ENCODE results near the gene SSR4.
A peak's percentile ranks its signal among the peaks of the same experiment; 100 is the strongest.
"Not testable (repeated sequence)": the region's sequence is repeated elsewhere in the genome, so short reads cannot be mapped to it uniquely, and the experiment has no call there.

The SSR4 gene

DNA sequence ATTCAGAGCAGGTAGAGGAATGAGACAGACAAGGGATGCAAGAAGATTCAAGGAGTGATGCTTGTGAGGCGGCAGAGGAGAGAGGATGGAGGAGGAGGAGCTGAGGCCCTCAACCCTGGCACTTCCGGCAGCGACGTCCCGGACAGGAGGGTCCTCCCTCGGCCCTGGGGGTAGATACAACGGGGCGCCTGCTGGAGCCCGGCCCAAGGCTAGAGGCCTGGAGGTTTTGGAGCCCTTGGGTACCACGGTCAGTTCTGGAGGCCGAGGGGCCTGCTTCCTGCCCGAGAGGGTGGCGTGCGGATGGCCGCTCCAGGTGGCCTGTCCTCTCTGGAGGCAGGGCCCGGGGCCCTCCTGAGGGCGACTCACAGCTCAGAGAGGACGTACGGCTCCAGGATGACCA, 13.5 kb downstream of the SSR4 start:
- no peak for DNase-seq

- DNase-seq, result peak in 2 of 3 experiments; percentile 39 to 44
Observed at GRCh38 chrX:153812220-153812619, 17.8 kb downstream of the SSR4 start.

GRCh38 chrX:153813161-153813560, 18.7 kb downstream of the SSR4 start:
- DNase-seq, result no peak

GRCh38 chrX:153814591-153815315, 20.3 kb downstream of the SSR4 start:
- no peak for DNase-seq

DNA sequence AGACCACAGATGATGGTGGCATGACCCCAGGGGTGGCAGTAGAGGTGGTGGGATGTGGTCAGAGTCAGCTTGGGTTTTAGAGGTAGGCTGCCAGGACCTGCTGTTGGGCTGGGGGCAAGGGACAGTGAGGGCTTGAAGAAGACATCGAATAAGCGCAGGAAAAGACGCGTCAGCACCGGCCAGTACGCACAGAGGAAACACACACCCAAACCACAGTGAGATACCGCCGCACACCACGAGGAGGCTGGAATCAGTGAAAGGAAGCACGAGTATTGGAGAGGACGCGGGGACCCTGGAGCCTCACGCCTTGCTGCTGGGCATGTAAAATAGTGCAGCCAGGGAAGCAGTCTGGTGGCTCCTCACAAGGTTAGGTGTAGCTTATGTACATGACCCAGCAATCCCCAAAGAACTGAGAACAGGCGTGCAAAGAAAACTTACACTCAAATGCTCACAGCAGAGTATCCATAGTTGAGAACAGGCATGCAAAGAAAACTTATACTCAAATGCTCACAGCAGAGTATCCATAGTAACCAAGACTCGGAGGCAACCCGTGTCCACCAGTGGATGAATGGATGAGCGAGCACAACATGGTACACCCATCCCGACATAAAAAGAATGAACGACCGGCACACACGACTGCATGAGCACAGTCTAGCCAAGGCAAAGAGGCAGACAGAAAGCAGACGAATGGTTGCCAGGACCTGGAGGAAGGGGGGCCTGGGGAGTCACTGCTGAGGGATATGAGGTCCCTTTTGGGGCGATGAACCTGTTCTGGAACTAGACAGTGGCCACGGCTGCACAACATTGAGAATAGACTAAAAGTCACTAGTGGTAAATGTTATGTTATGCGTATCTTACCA, 22.6 kb downstream of the SSR4 start:
- no peak for DNase-seq

GRCh38 chrX:153818064-153818463, 23.6 kb downstream of the SSR4 start:
- DNase-seq, result not testable (repeated sequence)

DNA sequence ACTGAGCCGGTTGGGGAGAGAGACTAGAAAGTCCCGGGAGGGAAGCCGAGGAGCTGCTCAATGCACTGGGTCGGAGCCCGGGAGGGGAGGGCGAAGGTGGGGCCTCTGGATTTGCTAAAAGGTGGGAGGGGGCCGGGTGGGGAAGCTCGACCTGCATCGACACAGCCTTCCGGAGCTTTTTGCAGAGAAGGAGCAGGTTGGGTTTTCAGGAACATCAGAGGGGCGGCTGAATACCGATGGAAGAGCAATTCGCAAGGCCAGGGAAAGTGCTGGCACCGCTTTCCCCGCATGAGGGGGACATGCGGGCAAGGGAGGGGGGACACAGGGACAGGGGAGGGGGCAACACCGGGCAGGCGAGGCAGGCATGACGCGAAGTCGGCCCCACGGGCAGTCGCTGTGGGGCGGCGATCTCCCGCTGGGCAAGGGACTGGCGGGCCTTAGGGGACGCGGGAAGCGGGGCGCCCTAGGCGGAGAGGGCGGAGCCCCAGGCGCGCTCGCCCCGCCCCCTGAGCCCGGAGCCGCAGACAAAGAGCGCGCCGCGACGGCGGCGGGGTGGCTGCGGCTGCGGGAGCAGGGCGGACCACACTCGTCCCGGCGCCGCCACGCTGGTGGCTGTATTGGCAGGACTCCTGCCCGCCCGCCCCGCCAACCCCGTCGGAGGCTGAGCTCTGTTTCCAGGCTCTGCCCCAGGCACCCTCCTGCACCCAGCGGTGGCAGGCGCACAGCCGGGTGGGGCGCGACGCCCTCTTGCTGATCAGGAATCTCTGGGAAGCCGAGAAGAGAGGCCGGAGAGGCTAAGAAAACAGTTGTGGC, 24.3 kb downstream of the SSR4 start:
- peak; percentile 76 to 85 (median 79) for DNase-seq

DNA sequence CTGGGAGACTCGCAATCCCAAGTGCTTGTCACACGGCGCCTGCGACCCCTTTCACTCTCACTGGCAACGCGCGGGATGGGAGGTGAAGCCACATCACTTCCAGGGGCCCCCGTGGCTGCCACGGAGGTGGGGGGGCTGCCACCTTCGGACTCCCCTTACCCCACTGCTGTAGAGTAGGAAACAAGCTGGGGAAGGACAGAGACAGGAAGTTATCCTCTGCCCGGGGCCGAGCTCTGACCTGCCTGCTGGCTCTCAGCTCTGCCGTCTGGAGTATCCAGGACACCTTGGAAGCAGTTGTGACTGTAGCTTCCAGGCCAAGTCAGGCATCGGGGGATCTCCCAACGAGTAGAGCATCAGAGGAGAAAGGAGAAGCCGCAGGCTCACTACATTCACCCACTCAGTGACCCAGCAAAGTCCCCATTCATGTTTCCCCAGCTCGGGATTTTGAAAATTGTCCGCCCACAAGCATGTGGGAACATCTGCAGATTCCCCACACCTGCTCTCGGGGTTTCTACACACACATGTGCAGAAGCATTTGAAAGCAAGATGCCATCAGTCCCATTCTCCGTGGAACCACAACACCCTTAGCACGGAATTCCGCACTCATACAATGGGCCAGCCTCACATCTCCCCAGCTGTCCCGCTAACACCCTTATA, 25.0 kb downstream of the SSR4 start:
- peak in 2 of 3 experiments; percentile 59 to 66 for DNase-seq

GRCh38 chrX:153820601-153821000, 26.1 kb downstream of the SSR4 start:
- DNase-seq, result peak in 2 of 3 experiments; percentile 52 to 53

DNA sequence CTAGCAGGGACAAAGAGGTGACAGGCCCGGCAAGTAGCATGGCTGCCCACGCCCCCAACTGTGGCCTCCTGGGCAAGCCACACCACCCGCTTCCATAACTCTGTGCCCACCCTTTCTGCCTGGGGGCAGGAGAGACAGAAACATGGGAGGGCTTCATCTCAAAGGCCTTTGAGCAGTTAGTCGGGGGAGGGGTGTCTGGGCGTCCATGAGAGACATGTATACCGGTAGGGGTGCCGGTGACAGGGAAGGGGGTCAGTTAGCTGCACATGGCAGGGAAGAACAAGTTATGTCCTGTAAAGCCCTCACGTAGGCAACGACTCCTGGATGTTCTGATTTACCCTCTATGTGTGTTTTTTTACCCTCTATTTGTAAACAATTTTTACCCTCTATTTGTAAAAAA, 26.6 kb downstream of the SSR4 start:
- peak in 2 of 3 experiments; percentile 19 to 52 for DNase-seq

DNA sequence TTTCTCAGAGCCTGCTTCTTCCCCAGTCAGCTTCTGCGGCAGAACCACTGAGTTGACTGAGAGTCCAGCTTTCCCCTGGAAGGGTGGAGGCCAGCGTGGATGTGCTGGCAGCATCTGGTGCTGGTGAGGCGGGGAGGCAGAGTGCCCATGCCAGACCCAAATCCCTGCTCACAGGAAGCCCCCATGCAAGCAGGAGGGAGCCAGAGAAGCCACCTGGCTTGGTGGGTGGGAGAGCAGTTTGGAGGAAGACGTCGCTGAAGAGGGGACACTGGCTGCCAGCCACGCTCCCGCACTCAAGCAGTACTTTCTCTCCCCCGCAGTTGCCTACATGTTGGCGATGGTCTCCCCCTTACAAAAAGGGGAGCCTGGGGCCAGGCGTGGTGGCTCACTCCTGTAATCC, 29.9 kb downstream of the SSR4 start:
- DNase-seq, result no peak

- no peak for DNase-seq
Observed at GRCh38 chrX:153825042-153825441, 30.6 kb downstream of the SSR4 start.

- DNase-seq, result no peak
Observed at GRCh38 chrX:153827016-153827415, 32.5 kb downstream of the SSR4 start.

GRCh38 chrX:153827903-153828302, 33.4 kb downstream of the SSR4 start:
- DNase-seq, result no peak

DNA sequence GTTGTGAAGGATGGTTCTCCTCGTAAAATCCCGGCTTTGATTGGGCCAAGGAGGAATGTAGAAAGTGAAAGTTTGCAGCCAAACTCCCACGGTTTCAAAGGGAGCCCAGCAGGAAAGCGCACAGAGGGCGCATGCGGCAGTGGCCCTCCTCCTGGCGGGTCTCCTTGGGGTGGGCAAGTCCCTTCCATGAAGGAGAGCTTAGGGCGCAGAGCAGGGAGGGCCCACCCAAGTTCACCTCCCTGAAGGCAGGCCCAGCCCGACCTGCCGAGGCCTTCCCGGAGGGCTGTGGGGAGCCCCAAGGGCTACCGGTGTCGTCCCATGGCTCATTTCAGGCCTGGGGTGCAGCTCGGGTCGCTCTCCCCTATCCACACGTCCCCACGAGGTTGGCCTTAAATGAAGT, 33.8 kb downstream of the SSR4 start:
- no peak for DNase-seq

- DNase-seq, result peak in 2 of 3 experiments; percentile 13 to 46
Observed at GRCh38 chrX:153828723-153829548, 34.5 kb downstream of the SSR4 start.

- no peak for DNase-seq
Observed at GRCh38 chrX:153829549-153829798, 35.0 kb downstream of the SSR4 start.

- peak; percentile 30 to 70 (median 68) for DNase-seq
Observed at GRCh38 chrX:153829799-153830639, 35.6 kb downstream of the SSR4 start, which contains the start of gene PDZD4. Gene PDZD4, minus strand, starts transcription at chrX:153830544. Its CDS starts 246 bp downstream, at chrX:153830298.

- peak; percentile 35 to 58 (median 47) for DNase-seq
Observed at GRCh38 chrX:153830640-153831428, 36.4 kb downstream of the SSR4 start.

All from NCI-H1417 (cell line).